AG04450 (cell line): ENCODE results near the gene GNS. TPM values are rescaled to one million over a fixed set of nuclear protein-coding genes. Genes with fewer than 3 reads are reported as not detected.

Experiments used
- CTCF ChIA-PET: fragments of 300-600, 350-600 bp; formaldehyde crosslinking; extraction: SDS; loops from one replicate; lab custom pipeline; 2022; ENCODE audit warnings: antibody characterized with exemption, inconsistent platforms; lab: Charles Lee
- POLR2A ChIA-PET: fragments of 350-600 bp; formaldehyde crosslinking; extraction: SDS; loops from one replicate; lab custom pipeline; 2021; ENCODE audit warnings: antibody characterized with exemption, inconsistent platforms; lab: Yijun Ruan, JAX
- DNase-seq: peaks from one replicate; pipeline ENCODE4 v3.0.0-alpha.2; 2011; ENCODE audit warnings: low read depth, low spot score
- H3K27ac ChIP-seq: one replicate; pipeline ENCODE4 v1.5.1; 2012; ENCODE audit warnings: low read depth, low read length, control low read depth
- H3K27me3 ChIP-seq: one replicate; pipeline ENCODE4 v1.6.0; 2012; ENCODE audit warnings: low read length; ENCODE audit not compliant: control insufficient read depth, insufficient read depth
- H3K4me3 ChIP-seq: 2 replicates; pipeline ENCODE4 v1.5.1; 2011; ENCODE audit warnings: mild to moderate bottlenecking, low read depth, low read length, control low read depth
- H3K9me3 ChIP-seq: 2 replicates; pipeline ENCODE4 v1.5.1; 2012; ENCODE audit warnings: low read length; ENCODE audit not compliant: control insufficient read depth, insufficient read depth
- polyA plus RNA-seq: library from polyadenylated mRNA; depleted of rRNA; stranded (reverse); fragments of >200 nt; gene quantifications from 2 replicates; pipeline ENCODE4 v1.2.3, GENCODE V29; 2011
- TF ChIP-seq, protein P1 (sequence below): IDR thresholded peaks from 2 replicates; pipeline ENCODE4 v1.5.1; 2011; ENCODE audit warnings: low read depth, low read length, control low read depth, inconsistent platforms

The GNS gene
- polyA plus RNA-seq, 1 experiment, result 212 TPM

DNA sequence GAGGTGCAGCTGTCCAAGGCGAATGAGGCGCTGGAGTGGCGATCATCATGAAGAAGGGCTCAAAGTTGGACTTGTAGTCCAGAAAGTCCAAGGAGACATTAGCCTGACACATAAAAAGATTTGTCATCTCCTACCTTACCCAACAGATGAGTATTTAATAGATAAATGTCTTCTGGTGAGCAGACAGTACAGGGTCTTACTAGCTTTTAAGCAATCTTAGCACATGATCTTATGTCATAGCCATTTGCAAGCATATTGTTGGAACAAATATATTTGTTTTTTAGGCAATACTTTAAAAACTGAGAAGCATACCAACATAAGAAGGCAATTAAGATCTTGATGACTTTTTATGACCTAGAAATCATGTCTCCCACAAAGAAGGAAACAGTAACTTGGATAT is 16.0 kb downstream of the GNS start:
- CTCF ChIA-PET, result interaction anchor here (1.2 kb wide), 1 partner anchor 45 kb away, joined by 4 read pairs; no protein-coding TSS in a partner anchor
- POLR2A ChIA-PET, result no interaction called here
- DNase-seq, result no peak
- Histone ChIP-seq H3K4me3 (no peak overlapping the region), H3K27ac (no peak overlapping the region), H3K9me3 (no peaks in the 10 kb centered on the region), H3K27me3 (no peaks in the 10 kb centered on the region)
- TF ChIP-seq, protein P1, sequence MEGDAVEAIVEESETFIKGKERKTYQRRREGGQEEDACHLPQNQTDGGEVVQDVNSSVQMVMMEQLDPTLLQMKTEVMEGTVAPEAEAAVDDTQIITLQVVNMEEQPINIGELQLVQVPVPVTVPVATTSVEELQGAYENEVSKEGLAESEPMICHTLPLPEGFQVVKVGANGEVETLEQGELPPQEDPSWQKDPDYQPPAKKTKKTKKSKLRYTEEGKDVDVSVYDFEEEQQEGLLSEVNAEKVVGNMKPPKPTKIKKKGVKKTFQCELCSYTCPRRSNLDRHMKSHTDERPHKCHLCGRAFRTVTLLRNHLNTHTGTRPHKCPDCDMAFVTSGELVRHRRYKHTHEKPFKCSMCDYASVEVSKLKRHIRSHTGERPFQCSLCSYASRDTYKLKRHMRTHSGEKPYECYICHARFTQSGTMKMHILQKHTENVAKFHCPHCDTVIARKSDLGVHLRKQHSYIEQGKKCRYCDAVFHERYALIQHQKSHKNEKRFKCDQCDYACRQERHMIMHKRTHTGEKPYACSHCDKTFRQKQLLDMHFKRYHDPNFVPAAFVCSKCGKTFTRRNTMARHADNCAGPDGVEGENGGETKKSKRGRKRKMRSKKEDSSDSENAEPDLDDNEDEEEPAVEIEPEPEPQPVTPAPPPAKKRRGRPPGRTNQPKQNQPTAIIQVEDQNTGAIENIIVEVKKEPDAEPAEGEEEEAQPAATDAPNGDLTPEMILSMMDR, result no peak

DNA sequence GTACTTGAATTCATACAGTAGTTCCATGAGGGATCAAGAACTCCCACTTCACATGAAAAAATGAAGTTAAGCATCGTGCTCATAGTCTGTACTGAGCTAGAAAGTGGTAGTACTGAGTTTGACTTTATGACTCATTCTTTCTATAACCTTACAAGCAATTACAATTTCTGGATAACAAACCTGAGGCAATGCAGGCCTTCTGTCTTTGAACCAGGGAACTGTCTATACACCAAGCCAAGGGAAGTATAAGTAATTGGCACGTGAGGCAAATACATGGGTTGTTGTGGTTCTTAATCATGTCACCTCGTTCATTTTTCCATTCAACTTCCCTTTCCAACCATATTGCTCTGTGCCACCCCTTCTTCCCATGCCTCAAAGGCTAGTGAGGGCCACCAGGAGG is 16.8 kb downstream of the GNS start:
- ChIA-PET CTCF (no interaction called here), POLR2A (no interaction called here)
- no peak for DNase-seq
- H3K27me3 ChIP-seq, result no peaks in the 10 kb centered on the region
- no peaks in the 10 kb centered on the region for H3K9me3 ChIP-seq
- no peak overlapping the region for H3K4me3 ChIP-seq
- H3K27ac ChIP-seq, result no peak overlapping the region
- TF ChIP-seq, protein P1, result no peak

DNA sequence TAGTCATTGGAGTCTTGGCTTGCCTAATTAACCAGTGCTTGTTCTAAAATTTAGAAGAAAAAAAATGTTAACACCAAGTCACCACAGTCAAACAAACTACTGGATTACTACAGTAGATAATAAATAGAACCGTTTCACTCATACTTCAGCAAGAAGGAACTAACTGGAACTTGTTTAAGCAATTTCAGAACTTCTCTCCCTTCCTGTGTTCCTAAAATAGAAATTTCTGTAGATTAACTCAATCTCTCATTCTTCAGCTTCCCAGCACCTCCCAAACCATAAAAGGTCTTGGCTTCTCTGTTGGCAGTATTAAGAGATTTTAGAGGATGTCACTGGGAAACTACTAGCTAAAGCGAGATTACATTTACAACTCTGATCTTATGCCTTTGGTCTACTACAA is 18.6 kb downstream of the GNS start:
- Histone ChIP-seq H3K27ac (no peak overlapping the region), H3K27me3 (no peaks in the 10 kb centered on the region), H3K9me3 (no peaks in the 10 kb centered on the region), H3K4me3 (no peak overlapping the region)
- POLR2A ChIA-PET, result interaction anchor here (0.6 kb wide), 1 partner anchor 37 kb away, joined by 7 read pairs; no protein-coding TSS in a partner anchor
- no peak for DNase-seq
- CTCF ChIA-PET, result interaction anchor here (1.7 kb wide), 1 partner anchor 191 kb away, joined by 5 read pairs; no protein-coding TSS in a partner anchor
- TF ChIP-seq, protein P1, result no peak

DNA sequence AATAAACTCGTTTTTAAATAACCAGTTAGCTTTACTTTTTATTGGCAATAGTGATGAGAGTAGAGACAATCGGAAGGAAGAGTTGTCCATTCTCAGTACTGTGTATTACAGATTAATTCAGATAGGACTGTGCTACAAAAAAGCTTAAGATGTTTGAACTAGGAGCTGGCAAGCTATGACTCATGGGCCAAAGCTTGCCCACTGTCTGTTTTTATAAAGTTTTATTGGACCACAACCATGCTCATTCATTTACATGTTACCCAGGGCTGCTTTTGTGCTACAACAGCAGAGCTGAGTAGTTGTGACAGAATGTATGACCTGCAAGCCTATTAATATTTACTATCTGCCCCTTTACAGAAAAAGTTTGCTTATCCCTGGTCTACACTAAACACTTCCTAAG is 19.4 kb downstream of the GNS start:
- no peak for DNase-seq
- Histone ChIP-seq H3K27me3 (no peaks in the 10 kb centered on the region), H3K9me3 (no peaks in the 10 kb centered on the region), H3K4me3 (no peak overlapping the region), H3K27ac (no peak overlapping the region)
- POLR2A ChIA-PET, result no interaction called here
- CTCF ChIA-PET, result interaction anchor here (1.7 kb wide), 1 partner anchor 191 kb away, joined by 5 read pairs; no protein-coding TSS in a partner anchor
- TF ChIP-seq, protein P1, result no peak

DNA sequence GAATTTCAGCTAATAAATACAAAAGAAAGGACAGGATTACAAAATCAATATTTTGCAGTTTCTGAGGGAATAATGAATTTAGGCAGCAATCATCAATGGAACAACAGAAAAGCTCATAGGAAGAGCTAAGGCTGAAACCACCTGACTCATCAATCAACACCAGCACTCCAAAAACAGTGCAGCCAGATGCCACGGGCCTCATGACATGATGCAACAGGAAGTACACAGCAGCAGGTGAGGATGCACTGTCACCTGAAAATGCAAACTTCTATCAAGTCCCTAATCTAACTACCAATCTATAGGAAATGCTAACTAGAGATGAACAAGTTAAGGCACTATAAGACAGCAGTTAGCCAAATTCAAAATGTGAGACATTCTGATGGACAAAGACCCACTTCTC is 21.7 kb downstream of the GNS start:
- CTCF ChIA-PET, result no interaction called here
- TF ChIP-seq, protein P1, result no peak
- Histone ChIP-seq H3K9me3 (no peaks in the 10 kb centered on the region), H3K27me3 (no peaks in the 10 kb centered on the region), H3K4me3 (no peak overlapping the region), H3K27ac (no peak overlapping the region)
- no peak for DNase-seq
- POLR2A ChIA-PET, result no interaction called here
